Right renal pelvis (tissue), 4 donors: Measurements from ENCODE around the gene ZRANB1. TPM values are rescaled to one million over a fixed set of nuclear protein-coding genes. Genes with fewer than 3 reads are reported as not detected.

ENCODE experiments used
- DNase-seq, 4 donors: peaks; one replicate each; pipeline ENCODE4 v3.0.0-alpha.2; 2013; ENCODE audit warnings: low read depth in 4 of 4, low spot score in 3 of 4, missing footprints in 1 of 4
- polyA plus RNA-seq, 4 donors: library from polyadenylated mRNA; unstranded; fragments of 120-200 nt; gene quantifications; one replicate each; pipeline ENCODE4 v1.2.1, GENCODE V29; 2013; ENCODE audit not compliant: insufficient read length in 4 of 4

The ZRANB1 gene
- polyA plus RNA-seq, 4 donors = 23.0 to 31.5 (median 27.9) TPM

- DNase-seq = peak in 2 of 4 donors; percentile 31 to 47
These were observed 50.8 kb downstream of the ZRANB1 start for GRCh38 chr10:124992462-124993344.

DNA sequence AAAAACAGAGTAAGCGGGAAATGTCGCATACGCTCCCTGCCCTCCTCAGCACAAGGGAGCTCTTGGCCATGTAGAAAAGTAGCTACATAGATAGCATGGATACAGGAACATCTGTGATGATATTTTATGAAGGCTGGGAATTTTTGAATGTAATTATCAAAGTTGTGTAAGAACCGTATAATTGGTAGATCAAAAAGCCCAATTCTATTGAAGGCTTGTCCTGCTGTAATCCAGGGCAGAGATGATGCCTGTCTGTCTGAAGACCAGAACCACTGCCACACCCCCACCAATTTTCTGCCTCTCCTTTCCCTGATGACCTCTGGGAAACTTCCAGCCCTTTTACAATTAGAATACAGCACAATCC is 51.4 kb downstream of the ZRANB1 start:
- no peak for DNase-seq

DNA sequence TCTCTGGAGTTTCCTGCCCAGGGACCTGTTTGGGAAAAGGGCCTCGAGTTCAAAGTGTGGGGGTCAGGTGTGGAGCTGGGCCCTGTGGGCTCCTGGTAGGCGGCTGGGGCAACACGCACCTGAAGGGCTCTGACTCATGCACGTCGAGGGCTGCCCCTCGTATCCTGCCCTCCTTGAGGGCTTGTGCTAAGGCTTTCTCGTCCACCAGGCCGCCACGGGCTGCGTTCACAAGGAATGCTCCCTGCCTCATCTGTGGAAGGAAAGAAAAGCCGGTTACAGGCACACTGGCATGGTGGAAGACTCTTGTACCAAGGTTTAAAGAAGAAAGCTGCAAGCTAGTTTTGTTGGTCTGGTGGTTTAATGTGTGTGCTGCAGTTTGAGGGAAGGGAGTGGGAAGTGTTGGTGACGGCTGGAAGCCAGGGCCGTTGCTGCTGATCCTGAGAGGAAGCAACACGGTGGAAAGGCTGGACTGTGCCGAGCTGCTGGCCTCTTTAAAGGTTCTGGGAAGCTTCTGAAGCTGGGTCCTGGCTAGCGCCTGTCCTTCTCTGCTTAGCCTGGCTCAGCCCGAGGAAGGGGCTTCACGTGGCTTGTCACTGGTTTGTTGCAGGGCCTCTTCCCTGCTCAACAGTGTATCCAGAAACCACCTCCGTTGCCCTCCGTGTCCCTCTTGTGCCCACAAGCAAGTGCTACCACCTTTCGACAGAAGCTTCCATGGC is 52.0 kb downstream of the ZRANB1 start:
- DNase-seq = no peak

DNA sequence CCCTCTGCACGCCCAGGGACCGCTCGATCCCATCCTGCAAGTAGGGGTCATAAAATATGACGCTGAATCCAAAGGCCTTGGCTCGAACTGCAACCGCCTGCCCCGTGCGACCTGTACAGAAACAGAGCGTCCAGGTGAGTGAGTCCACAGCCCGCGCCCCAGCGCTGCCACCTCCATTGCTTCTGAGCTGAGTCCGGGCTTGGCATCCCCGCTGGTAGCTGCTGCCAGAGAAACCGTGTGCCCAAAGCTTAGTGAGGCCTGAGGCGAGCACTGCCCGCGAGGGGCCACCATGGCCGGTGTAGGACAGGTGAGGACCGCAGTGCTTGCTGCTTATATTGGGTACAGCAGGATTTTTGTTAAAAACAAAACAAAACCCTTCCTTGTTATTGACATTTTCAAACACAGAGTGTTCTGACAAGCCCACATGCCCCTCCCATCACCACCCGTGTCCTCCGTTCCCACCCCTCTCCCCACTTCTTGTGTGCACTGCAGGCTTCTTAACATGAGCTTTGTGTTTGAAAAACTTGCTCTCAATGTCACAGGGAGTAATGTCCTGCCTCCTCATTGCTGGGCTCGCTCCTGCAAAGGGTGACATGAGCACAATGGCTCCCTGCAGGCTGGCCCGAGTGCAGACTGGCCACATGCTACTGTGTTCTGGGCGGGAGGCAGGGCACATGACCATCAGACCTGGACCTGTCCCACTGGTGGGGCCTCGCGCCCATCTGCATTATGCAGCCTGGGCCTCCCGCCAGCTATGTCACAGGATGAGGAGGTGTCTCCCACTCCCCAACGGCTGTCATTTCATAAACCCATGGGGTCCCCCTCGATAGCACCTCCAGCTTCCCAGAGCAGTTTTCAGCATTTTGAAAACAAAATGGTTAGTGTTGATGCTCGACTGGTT is 52.9 kb downstream of the ZRANB1 start:
- DNase-seq = no peak

GRCh38 chr10:124995605-124996004 is 53.7 kb downstream of the ZRANB1 start:
- no peak for DNase-seq

- DNase-seq = no peak
These were observed 54.4 kb downstream of the ZRANB1 start for GRCh38 chr10:124996127-124996853.

DNA sequence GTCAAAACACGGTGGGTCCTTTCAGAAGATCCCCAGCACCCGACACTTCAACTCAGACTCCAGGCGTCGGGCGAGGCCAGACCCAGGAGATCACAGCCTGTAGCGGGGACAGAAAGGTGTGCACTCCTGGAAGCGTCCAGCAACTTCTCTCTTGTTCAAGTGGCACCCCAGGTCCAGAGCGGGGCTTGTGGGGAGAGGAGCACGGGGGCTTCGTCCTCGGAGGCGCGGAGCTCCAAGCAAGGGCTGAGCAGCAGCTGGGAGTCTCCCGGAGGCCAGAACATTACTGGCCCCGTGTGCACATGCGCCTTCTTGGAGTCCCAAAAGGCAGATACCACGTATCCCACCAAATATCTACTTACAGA is 54.9 kb downstream of the ZRANB1 start:
- no peak for DNase-seq

DNA sequence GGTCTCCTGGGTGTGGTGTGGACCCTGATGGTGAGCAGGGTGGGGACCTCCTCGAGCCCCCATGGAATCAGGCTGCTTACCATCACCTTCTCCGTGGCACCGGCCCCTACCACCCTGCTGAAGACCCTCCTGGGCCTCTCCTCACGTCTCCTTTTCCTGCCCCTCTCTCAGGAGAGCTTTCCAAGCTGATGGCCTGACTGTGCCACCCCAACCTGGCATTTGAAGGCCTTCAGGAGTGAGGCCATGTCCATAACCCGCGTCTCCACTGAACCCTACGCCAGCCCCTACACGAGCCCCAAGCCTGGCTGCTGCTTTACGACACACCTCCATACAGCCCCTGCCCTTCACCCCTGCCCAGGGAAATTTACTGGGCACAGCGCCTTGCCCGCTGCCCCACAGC is 55.4 kb downstream of the ZRANB1 start:
- DNase-seq = no peak

DNA sequence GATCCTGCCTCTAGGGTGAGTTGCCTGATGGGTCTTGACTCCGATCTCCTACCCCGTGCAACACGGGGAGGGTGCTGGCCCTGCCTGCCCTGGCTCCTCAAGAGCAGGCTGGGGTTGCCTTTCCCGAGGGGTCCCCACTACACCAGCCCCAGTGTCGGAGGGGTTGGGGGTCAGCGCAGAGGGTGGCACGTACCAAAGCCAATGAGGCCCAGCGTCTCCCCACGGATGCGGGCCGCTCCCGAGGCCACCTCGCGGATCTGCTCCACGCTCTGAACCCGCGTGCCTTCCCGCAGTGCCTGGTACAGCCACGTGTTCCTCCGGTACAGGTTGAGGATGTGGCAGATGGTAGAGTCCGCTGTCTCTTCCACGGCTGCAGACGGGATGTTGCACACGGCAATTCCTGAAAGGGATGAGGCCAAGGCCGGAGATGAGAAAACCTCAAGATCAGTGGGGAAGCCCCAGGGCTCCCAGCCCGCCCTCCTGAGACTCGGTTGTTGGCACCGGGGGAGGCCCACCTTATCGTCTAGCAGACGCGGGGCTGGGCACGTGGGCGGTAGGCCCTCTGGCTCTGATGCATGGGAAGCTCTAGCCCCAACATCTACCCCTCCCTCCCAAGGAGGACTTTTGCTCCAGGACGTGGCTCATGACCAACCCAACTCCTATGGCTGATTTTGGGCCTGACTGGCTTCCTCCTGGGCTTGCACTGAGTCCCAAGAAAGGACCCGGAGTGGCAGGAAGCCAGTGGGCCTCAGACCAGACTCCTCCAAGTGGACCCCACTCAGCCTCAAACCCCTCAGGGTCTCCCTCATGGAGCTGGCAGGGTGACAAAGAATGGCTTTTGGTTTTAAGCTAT is 56.1 kb downstream of the ZRANB1 start:
- no peak for DNase-seq

- DNase-seq = no peak
These were observed 56.8 kb downstream of the ZRANB1 start for GRCh38 chr10:124998624-124999291.

DNA sequence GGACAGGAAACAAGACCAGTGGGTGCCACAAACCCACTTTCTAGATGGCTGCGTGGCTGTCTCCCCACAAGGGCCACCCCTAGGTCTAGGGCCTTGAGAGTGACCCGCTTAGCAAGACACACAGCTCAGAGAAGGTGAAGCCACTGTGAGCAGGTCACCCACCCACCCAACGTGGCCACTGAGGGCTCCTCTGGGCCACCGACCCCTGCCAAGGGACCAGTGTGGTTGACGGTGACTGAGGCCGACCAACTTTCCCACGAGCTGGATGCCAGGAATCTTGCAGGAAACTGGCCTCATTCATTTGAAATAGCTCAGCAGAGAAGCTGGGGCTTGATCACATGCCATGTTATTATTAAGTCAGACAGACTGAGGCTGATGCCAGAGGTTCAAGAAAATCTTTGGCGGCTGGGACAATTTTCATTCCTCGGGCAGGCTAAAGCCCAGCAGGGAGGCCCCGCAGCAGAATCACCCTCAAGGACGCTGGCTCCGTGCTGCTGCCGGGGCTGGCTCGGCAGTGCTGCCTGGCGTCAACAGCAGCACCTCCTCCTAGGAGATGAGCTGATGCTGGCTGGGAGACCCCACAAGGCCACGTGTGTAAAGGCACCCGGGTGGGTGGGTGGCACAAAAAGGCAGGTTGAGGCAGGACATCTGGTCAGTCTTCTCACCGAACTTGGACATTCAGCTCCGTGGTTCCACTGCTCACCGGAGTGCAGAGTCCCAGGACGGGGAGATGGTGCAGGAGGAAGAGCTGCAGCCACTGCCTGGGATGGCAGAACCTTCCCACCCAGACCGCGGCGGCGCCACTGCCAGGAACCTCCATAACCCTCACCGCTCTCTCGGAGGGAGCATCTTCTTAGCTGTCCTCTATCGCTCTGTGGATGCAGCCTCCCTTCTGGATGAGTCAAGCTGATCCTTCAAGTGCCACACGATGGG is 57.8 kb downstream of the ZRANB1 start:
- DNase-seq = no peak

GRCh38 chr10:125000366-125001312 is 58.7 kb downstream of the ZRANB1 start:
- no peak for DNase-seq

DNA sequence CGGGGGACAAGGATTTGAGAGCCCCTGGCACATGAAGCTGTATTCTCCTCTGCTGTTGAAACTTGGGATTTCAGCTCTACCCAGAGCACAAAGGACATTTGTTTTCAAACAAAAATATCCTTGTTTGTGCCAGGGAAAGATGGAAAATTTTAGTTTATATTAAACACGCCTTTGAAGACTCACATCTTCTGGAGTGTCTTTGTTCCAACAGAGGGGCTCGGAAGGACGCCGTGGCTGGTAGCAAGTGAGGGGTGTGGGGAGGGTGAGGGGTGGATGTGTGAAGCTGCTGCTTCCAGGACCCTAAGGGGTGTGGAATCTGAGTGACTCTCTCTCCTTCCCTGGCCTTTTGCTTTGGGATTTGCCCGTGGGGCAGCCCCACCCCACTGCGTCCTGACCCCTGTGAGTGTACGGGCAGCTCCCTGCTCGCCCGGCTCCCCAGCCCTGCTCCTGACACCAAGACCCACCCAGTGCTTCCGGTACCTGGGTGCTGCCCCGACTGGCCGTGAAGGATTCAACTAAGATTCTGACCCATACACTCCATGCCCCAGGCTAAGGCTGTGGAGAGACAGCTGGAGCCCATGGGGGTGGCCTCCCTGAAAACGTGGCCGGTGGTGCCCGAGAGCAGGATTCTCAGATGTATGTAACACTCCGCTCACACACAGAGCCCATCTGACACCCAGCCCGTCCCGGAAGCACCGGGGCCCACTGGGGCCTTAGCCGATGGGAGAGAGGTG is 59.6 kb downstream of the ZRANB1 start:
- no peak for DNase-seq

DNA sequence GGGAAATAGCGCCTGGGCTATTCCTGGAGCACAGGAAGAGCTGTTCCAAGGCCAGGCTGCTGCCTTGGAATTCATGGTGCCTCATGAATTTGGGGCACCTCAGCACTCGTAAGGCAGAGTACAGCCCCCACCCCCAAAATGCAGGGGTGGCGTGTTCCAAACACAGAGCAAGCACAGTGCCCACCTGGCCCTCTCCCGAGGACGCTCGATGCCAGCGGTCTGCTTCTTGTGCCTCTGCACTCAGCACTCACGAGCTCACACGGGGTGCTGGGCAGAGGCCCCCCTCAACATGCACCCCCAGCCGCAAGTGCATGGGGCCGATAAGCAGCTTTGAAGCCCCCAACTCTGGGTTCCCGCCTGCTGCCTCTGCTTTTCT is 60.1 kb downstream of the ZRANB1 start:
- no peak for DNase-seq

- DNase-seq = no peak
These were observed 60.7 kb downstream of the ZRANB1 start for GRCh38 chr10:125002423-125003145.
